Stimulated activated CD4-positive, alpha-beta T cell treated with anti-CD3 and anti-CD28 coated beads, Interleukin-1b, Interleukin-23, amount 100 ng/mL, for 48 hours (primary cell): Measurements from ENCODE around the gene KRT17.
"Not testable (repeated sequence)": the region's sequence is repeated elsewhere in the genome, so short reads cannot be mapped to it uniquely, and the experiment has no call there.

Experiments used
- DNase-seq: peaks from one replicate; pipeline ENCODE4 v3.0.0-alpha.2; 2020

Gene KRT17

DNA sequence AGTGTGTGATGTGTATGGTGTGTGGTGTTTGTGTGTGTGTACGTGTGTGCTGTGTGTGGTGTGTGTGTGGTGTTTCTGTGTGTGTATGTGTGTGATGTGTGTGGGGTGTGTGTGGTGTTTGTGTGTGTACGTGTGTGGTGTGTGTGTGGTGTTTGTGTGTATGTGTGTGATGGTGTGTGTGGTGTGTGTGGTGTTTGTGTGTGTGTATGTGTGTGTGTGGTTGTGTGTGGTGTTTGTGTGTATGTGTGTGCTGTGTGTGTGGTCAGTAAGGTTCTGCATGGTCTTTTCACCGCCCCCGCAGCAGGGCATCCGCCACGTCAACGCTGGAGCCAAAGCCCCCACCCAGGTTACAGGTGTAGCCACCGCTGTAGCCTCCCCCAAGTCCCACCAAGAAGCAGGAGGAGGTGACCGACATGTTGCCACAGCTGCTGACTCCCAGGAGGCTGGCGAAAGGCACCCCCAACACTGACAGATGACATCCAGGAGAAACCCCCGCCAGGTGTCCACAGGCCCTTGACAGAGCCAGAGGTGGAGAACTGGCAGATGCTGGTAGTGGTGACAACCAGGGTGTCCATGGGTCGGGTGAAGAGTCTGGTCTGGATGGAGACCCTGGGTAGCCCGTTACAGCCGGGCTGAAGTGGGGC lies 9.3 kb upstream of the KRT17 start:
- DNase-seq: no peak

GRCh38 chr17:41632482-41633105 lies 8.2 kb upstream of the KRT17 start:
- no peak for DNase-seq

GRCh38 chr17:41631898-41632285 lies 7.5 kb upstream of the KRT17 start:
- DNase-seq: no peak

DNA sequence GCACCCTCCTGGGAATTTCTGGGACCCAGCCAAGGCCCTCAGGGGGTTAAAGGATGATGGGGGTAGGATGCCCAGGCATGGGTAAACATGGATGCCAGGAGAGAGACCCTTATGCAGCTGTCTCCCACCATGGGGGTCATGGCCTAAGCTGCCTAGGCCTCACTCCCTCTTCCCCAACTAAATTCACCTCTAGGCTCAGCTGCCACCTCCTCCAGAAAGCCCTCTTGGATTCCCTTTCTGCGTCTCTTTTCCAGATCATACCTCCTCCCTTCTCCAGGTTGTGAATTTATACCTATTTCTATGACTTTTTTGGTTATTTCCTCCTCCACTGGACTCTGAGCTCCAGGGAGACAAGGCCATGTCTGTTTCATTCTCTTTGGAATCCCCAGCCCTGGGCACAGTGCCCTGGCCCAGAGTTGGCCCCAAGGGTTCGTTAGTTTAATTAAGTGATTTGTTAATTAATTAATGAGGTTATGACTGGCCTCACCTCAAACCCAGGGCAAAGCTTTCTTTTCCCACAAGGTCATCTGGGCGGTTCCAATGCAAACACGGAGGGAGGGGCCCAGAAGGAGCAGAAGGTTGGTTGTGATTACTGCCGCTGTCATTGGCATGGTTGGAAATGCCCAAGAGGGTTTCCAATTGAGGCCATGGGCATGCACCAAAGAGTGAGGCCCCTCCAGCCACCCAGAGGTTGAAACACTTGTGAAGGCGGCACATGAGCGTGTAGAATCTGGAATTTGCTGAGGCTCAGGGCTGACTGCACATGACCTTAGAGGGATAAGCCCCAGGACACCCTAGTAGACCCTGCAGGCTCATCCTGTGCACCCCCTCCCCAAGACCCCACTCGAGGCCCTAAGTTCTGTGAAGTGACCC lies 6.9 kb upstream of the KRT17 start:
- no peak for DNase-seq

- no peak for DNase-seq
Measured at GRCh38 chr17:41629826-41630670, 5.7 kb upstream of the KRT17 start.

- DNase-seq: no peak
Measured at GRCh38 chr17:41629316-41629715, 4.9 kb upstream of the KRT17 start.

DNA sequence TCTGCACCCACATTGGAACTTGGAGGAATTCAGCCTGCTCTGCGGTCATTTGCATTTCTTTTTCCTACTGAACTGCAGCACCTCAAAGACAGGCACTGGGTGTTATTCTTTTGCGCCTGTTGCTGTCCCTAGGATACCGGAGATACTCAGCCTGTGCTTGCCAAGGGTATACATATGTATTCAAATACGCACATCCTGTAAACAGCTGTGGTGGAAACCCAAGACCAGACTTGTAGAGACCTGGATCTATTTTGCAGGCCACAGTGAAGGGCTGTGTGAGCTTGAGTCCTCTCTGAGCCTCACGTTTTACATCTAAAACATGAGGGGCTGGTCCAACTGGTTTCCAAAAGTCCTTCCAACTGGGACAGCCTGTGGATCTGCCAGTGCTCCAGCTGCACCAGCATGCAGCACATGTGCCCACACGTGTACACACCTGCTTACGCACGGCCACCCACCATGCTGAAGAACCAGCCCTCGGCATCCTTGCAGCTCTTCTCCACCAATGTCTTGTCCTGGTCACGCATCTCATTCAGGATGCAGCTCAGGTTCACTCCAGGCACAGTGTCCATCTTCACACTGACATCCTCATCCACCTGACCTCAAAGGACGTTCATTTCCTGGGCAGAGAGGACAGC lies 4.4 kb upstream of the KRT17 start:
- DNase-seq: not testable (repeated sequence)

DNA sequence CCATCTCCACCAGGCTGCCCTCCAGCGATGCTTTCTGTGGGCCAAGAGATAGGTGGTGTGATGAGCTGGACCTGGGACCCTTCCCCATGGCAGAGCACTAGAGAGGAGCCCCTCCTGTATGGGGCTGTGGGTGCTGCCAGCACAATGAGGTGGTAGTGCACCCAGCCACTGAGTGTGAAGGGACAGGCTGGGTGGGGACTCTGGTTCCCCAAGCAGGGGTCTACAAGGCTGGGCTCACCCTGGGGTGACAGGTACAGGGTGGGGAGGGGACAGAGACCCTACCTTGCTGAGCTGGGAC lies 3.6 kb upstream of the KRT17 start:
- not testable (repeated sequence) for DNase-seq

DNA sequence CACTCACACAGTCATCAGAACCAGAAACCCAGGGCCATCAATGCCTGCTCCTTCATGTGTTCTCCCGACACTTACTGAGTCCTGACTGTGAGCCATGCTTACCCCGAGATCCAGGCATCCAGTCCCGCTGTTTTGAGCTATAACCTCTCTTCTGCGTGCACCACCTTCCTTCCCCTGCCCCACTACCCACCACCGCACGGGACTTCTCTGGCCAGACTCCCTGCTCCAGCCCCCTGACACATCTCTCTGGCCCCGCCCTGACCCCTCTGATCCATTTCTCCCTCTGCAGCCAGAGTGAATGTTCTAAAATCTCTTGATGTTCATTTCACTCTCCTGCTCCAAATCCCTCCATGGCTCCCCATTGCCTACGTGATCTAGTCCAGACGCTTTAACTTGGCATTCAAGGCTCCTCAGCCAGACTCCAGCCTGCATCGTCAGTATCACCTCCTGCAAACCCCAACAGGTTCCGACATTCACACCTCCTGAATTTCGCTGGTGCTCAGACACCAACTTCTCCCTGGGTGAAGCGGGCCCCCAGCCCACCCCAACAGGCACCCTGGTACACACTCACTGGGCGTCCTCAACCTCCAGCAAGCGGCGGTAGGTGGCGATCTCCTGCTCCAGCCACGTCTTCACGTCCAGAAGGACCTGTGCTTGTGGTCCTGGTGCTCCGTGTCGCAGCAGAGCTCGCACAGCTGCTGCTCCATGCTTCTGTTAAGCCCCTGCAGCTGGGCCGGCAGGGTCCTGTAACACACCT lies 3.1 kb upstream of the KRT17 start:
- DNase-seq: no peak

DNA sequence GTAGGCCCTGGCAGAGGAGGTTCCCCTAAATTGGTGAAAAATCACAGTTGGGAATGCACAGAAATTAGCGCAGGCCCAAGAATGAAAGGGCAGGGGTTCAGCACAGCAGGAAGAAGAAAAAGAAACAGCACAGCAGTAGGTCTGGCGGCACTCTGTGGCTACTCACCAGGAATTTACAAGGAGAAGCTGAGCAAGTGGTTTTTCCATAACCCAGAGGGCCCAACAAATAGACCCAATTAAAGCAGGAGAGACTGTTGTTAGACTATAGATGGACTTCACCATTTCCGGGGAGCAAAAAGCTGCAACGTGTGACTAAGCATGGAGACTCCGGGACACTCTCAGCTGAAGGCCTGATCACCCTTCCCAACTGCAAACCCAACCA lies 2.5 kb upstream of the KRT17 start:
- not testable (repeated sequence) for DNase-seq

GRCh38 chr17:41626028-41626913 lies 1.9 kb upstream of the KRT17 start:
- not testable (repeated sequence) for DNase-seq

- no peak for DNase-seq
Measured at GRCh38 chr17:41625602-41626001, 1.2 kb upstream of the KRT17 start.

DNA sequence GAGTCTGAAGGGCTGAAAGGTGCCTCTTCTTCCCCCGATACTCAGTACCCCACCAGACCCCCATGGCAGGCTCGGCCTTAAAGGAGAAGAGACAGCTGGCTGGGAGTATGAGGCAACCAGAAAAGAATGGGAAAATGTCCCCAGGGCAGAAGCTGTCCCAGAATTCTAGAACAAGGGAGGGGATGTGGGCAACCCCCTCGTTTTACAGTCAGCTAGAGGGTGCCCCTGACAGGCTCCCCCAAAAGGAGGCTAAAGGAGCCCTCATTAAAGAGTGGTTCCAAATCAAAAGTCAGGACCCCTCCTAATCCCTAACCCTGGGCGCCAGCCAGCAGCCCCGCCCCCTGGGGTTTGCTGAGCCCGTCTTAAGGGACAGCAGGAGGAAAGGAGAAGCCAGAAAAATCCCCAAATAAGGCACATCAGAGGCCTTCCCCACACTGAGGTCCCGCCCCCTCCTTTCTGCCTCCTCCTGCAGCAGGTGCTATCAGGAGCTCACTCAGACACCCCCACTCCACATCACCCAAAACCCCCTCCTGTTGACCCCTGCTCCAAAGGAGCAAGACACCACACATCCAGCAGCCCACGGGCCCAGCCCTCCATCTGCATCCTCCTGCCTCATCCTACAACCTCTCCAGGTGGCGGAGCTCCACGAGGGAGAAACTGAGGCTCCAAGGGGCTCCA lies 1.1 kb downstream of the KRT17 start:
- not testable (repeated sequence) for DNase-seq

GRCh38 chr17:41622340-41623183 lies 1.8 kb downstream of the KRT17 start:
- DNase-seq: not testable (repeated sequence)

- DNase-seq: no peak
Measured at GRCh38 chr17:41621916-41622315, 2.5 kb downstream of the KRT17 start.

DNA sequence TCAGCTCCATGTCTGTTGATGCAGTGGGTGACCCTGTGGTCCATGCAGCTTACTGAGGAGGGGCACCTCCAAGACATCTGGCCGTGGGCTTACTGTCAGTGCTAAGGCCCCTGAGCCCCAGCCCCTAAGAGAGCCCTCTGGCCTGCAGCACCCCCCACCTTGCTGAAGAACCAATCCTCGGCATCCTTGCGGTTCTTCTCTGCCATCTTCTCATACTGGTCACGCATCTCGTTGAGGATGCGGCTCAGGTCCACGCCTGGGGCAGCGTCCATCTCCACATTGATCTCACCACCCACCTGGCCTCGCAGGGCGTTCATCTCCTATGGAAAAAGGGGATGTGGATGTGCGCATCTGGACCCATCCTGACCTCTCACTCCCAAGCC lies 2.9 kb downstream of the KRT17 start:
- not testable (repeated sequence) for DNase-seq

DNA sequence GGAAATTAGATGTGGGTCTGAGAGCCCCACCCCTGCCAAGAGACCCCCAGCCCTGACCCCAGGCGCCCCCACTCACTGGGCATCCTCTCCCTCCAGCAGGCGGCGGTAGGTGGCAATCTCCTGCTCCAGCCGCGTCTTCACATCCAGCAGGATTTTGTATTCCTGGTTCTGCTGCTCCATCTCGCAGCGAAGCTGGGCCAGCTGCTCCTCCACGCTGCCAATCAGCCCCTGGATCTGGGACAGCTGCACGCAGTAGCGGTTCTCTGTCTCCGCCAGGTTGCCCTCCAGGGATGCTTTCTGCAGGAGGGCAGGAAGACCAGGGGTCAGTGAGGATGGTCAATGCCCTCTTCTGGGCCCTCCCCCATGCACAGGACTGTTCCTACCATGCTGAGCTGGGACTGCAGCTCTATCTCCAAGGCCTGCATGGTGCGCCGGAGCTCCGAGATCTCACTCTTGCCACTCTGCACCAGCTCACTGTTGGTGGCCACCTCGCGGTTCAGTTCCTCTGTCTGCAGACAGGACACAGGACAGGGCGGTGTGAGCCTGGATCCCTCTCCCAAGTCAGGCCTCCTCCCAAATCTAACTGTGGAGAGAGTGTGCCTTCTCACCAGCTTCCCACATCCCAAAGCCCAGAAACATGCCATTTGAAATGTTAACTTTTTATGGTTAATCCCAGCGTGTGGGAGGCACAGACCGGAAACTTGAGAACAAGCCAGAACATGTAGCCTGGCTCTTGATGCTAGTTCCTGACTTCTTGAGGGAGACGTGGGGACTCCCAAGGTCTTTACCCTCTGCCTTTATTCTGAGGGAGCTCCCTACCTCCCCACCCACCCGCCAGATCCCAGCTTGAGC lies 3.6 kb downstream of the KRT17 start:
- no peak for DNase-seq

DNA sequence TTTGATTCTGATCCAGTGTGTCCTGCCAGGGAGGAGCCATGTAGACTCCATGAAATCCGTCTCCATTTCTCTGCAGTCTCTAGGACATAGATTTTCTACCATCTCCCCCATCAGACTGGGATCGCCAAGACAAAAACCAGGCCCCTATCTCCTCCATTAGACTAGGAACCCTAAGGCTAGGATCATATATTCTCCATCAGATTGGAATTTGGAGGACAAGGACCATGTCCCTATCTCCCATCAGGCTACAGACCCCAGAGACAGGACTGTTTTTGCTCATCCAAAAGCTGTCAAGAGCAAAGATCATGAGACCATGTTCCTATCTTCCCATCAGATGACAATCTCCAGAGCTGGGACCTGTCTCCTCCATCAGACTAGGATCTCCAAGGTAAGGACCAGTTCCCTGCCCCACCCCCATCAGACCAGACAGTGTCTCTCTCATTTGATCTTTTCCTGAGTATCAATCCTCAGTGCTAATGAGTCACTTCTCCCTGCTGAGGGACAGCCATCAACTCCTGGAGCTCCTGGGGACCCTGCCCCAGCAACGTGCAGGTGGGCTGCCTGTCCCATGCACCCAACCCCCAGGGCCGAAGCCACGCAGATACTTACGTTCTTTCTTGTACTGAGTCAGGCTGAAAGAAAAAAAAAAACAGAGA lies 4.3 kb downstream of the KRT17 start:
- not testable (repeated sequence) for DNase-seq
